Measurements from ENCODE around the gene DCST1. TPM values are rescaled to one million over a fixed set of nuclear protein-coding genes. Genes with fewer than 3 reads are reported as not detected.

Gene DCST1
- total RNA-seq, 6 experiments from 2014 or later = not detected

GRCh38 chr1:155026588-155026987 is 7.0 kb upstream of the DCST1 start:
- peak; percentile 29 for DNase-seq
- H3K27ac Mint-ChIP-seq = no peak overlapping the region
- peaks cover 8% of the 10 kb centered on the region for H3K27me3 Mint-ChIP-seq (ENCODE audit: insufficient read depth)
- no peaks in the 10 kb centered on the region for H3K36me3 Mint-ChIP-seq (ENCODE audit: low read depth)
- H3K4me3 Mint-ChIP-seq = no peak overlapping the region
- TF ChIP-seq CTCF (IDR thresholded peaks at IDR 0.05) = no peak
- H3K4me1 Mint-ChIP-seq (ENCODE audit: low read depth) = peaks cover 12% of the 10 kb centered on the region
- H3K9me3 Mint-ChIP-seq = no peaks in the 10 kb centered on the region

GRCh38 chr1:155029513-155030242 is 3.9 kb upstream of the DCST1 start:
- TF ChIP-seq CTCF (IDR thresholded peaks at IDR 0.05) = no peak
- H3K4me3 Mint-ChIP-seq = no peak overlapping the region
- no peaks in the 10 kb centered on the region for H3K9me3 Mint-ChIP-seq
- no peak overlapping the region for H3K27ac Mint-ChIP-seq
- peaks cover 30% of the 10 kb centered on the region for H3K27me3 Mint-ChIP-seq (ENCODE audit: insufficient read depth)
- peaks cover 6% of the 10 kb centered on the region; the same call in 1 of the 2 replicates for H3K4me1 Mint-ChIP-seq (ENCODE audit: low read depth)
- no peaks in the 10 kb centered on the region for H3K36me3 Mint-ChIP-seq (ENCODE audit: low read depth)
- DNase-seq = no peak

- no peaks in the 10 kb centered on the region for H3K9me3 Mint-ChIP-seq
- H3K27ac Mint-ChIP-seq = no peak overlapping the region
- no peak for TF ChIP-seq CTCF (IDR thresholded peaks at IDR 0.05)
- H3K4me1 Mint-ChIP-seq (ENCODE audit: low read depth) = peaks cover 6% of the 10 kb centered on the region; the same call in 1 of the 2 replicates
- peaks cover 37% of the 10 kb centered on the region for H3K27me3 Mint-ChIP-seq (ENCODE audit: insufficient read depth)
- H3K36me3 Mint-ChIP-seq (ENCODE audit: low read depth) = no peaks in the 10 kb centered on the region
- DNase-seq = no peak
- no peak overlapping the region for H3K4me3 Mint-ChIP-seq
Measured at GRCh38 chr1:155030243-155030795, 3.3 kb upstream of the DCST1 start.

GRCh38 chr1:155030899-155031298 is 2.7 kb upstream of the DCST1 start:
- H3K36me3 Mint-ChIP-seq (ENCODE audit: low read depth) = no peaks in the 10 kb centered on the region
- no peak for TF ChIP-seq CTCF (IDR thresholded peaks at IDR 0.05)
- H3K9me3 Mint-ChIP-seq = no peaks in the 10 kb centered on the region
- no peak for DNase-seq
- no peak overlapping the region for H3K4me3 Mint-ChIP-seq
- H3K27me3 Mint-ChIP-seq (ENCODE audit: insufficient read depth) = peaks cover 37% of the 10 kb centered on the region
- H3K27ac Mint-ChIP-seq = no peak overlapping the region
- H3K4me1 Mint-ChIP-seq (ENCODE audit: low read depth) = peaks cover 6% of the 10 kb centered on the region; the same call in 1 of the 2 replicates

GRCh38 chr1:155032886-155033285 is 738 bp upstream of the DCST1 start:
- H3K4me1 Mint-ChIP-seq (ENCODE audit: low read depth) = no peaks in the 10 kb centered on the region
- peaks cover 51% of the 10 kb centered on the region for H3K27me3 Mint-ChIP-seq (ENCODE audit: insufficient read depth)
- no peaks in the 10 kb centered on the region for H3K36me3 Mint-ChIP-seq (ENCODE audit: low read depth)
- DNase-seq = no peak
- no peak overlapping the region for H3K4me3 Mint-ChIP-seq
- no peak overlapping the region for H3K27ac Mint-ChIP-seq
- no peak for TF ChIP-seq CTCF (IDR thresholded peaks at IDR 0.05)
- no peaks in the 10 kb centered on the region for H3K9me3 Mint-ChIP-seq

All from HFFc6 (cell line).